ENCODE data around the gene UBE2E3. TPM values are rescaled to one million over a fixed set of nuclear protein-coding genes. Genes with fewer than 3 reads are reported as not detected.

UBE2E3 gene
- total RNA-seq, 1 donor: 172 TPM

- no peak for DNase-seq (ENCODE audit: low read depth)
- no peak overlapping the region for H3K4me3 ChIP-seq (ENCODE audit: low read depth, low read length)
- no peak for TF ChIP-seq CTCF (IDR thresholded peaks at IDR 0.05; ENCODE audit: insufficient read depth, low read length)
Measured at GRCh38 chr2:181021199-181021789, 40.9 kb downstream of the UBE2E3 start.

GRCh38 chr2:181022652-181023051 lies 42.2 kb downstream of the UBE2E3 start:
- TF ChIP-seq CTCF (IDR thresholded peaks at IDR 0.05; ENCODE audit: insufficient read depth, low read length): no peak
- DNase-seq (ENCODE audit: low read depth): no peak
- no peak overlapping the region for H3K4me3 ChIP-seq (ENCODE audit: low read depth, low read length)

GRCh38 chr2:181025004-181025403 lies 44.6 kb downstream of the UBE2E3 start:
- DNase-seq (ENCODE audit: low read depth): no peak
- TF ChIP-seq CTCF (IDR thresholded peaks at IDR 0.05; ENCODE audit: insufficient read depth, low read length): no peak

GRCh38 chr2:181036445-181036844 lies 56.0 kb downstream of the UBE2E3 start:
- no peak for TF ChIP-seq CTCF (IDR thresholded peaks at IDR 0.05; ENCODE audit: insufficient read depth, low read length)
- no peak overlapping the region for H3K4me3 ChIP-seq (ENCODE audit: low read depth, low read length)
- no peak for DNase-seq (ENCODE audit: low read depth)

More at GRCh38 chr2:181025004-181025403, 44.6 kb downstream of the UBE2E3 start:
- no peak overlapping the region for H3K4me3 ChIP-seq (ENCODE audit: low read depth, low read length)

DNA sequence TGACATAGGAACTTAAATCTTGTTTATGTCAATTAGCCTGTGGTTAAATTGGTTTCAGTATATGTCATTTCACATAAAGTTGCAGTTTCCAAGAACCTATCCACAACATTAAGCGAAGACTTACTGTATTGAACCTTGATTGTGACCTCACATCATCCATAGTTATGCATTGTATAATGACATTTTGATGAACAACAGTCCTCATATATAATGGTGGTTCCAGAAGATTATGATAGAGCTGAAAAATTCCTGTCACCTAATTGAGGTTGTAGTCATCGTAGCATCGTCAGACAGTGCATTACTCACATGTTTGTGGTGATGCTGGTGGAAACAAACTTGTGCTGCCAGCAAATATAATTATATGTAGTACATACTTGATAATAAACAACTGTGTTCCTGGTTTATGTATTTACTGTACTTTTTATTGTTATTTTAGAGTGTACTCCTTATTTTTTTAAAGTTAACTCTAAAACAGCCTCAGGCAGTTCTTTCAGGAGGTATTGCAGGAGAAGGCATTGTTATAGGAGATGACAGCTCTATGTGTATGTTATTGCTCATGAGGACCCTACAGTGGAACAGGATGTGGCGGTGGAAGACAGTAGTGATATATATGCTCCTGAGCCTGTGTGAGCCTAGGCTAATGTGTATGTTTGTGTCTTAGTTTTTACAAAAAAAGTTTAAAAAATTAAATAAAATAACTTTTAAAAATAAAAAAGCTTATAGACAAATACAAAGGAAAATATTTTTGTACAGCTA lies 56.6 kb downstream of the UBE2E3 start:
- DNase-seq (ENCODE audit: low read depth): peak; percentile 65
- no peak overlapping the region for H3K4me3 ChIP-seq (ENCODE audit: low read depth, low read length)
- no peak for TF ChIP-seq CTCF (IDR thresholded peaks at IDR 0.05; ENCODE audit: insufficient read depth, low read length)

GRCh38 chr2:181037922-181038321 lies 57.5 kb downstream of the UBE2E3 start:
- H3K4me3 ChIP-seq (ENCODE audit: low read depth, low read length): no peak overlapping the region
- no peak for TF ChIP-seq CTCF (IDR thresholded peaks at IDR 0.05; ENCODE audit: insufficient read depth, low read length)
- DNase-seq (ENCODE audit: low read depth): peak; percentile 28
